Loucy (cell line): Measurements from ENCODE around the gene IQCC.

Experiments
- EZH2phosphoT487 ChIP-seq: fragments of 200-600 bp; IDR thresholded peaks from 2 replicates; pipeline ENCODE4 v1.6.1; 2018; ENCODE audit warnings: antibody characterized with exemption, mild to moderate bottlenecking, moderate library complexity, borderline replicate concordance
- TF ChIP-seq, protein P1 (sequence below): fragments of 200-600 bp; sonication (generic); conservative IDR thresholded peaks from 2 replicates; pipeline ENCODE4 v1.5.1; 2014; ENCODE audit warnings: mild to moderate bottlenecking, antibody characterized with exemption, low read length

DNA sequence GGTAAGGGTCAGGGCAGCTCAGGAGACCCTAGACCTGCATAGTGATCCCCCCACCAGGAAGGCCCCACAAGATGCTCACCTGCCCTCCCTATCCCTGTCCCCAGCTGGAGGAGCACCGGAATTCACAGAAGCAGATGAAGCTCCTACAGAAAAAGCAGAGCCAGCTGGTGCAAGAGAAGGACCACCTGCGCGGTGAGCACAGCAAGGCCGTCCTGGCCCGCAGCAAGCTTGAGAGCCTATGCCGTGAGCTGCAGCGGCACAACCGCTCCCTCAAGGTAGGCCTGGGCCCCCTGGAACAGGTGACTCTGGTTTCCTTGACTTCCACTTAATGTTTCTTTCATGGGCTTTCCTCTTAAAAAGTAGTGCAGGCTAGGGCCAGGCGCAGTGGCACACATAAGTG lies 17.6 kb upstream of the IQCC start:
- TF ChIP-seq, protein P1, sequence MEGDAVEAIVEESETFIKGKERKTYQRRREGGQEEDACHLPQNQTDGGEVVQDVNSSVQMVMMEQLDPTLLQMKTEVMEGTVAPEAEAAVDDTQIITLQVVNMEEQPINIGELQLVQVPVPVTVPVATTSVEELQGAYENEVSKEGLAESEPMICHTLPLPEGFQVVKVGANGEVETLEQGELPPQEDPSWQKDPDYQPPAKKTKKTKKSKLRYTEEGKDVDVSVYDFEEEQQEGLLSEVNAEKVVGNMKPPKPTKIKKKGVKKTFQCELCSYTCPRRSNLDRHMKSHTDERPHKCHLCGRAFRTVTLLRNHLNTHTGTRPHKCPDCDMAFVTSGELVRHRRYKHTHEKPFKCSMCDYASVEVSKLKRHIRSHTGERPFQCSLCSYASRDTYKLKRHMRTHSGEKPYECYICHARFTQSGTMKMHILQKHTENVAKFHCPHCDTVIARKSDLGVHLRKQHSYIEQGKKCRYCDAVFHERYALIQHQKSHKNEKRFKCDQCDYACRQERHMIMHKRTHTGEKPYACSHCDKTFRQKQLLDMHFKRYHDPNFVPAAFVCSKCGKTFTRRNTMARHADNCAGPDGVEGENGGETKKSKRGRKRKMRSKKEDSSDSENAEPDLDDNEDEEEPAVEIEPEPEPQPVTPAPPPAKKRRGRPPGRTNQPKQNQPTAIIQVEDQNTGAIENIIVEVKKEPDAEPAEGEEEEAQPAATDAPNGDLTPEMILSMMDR, result no peak
- TF ChIP-seq EZH2phosphoT487, result no peak
